T-helper 1 cell treated with Interleukin-12 subunit alpha and Interleukin-12 subunit beta and Interleukin-4 antibody, amounts not matched to agents 30 μg/mL and 1 μg/mL, for 36 hours (primary cell): ENCODE results near the gene FOXD4L1.
"Not testable (repeated sequence)": the region's sequence is repeated elsewhere in the genome, so short reads cannot be mapped to it uniquely, and the experiment has no call there.

ENCODE experiments used
- H3K27ac Mint-ChIP-seq: one replicate; pipeline ENCODE4 v1.8.0; 2021; ENCODE audit warnings: mild to moderate bottlenecking, mixed read lengths
- H3K27me3 Mint-ChIP-seq: one replicate; pipeline ENCODE4 v1.8.0; 2021; ENCODE audit warnings: low read depth, mixed read lengths
- H3K36me3 Mint-ChIP-seq: one replicate; pipeline ENCODE4 v1.8.0; 2021; ENCODE audit warnings: low read depth, mixed read lengths
- H3K4me1 Mint-ChIP-seq: one replicate; pipeline ENCODE4 v1.8.0; 2021; ENCODE audit warnings: low read depth, mixed read lengths
- H3K4me3 Mint-ChIP-seq: one replicate; pipeline ENCODE4 v1.8.0; 2021; ENCODE audit warnings: mild to moderate bottlenecking, moderate library complexity, mixed read lengths
- H3K9me3 Mint-ChIP-seq: one replicate; pipeline ENCODE4 v1.8.0; 2021; ENCODE audit warnings: mixed read lengths

Gene FOXD4L1

GRCh38 chr2:113511859-113512258 is 13.4 kb downstream of the FOXD4L1 start:
- not testable (repeated sequence) for H3K27ac Mint-ChIP-seq, H3K4me1 Mint-ChIP-seq, H3K36me3 Mint-ChIP-seq, H3K9me3 Mint-ChIP-seq, H3K4me3 Mint-ChIP-seq
- peaks cover 28% of the 10 kb centered on the region for H3K27me3 Mint-ChIP-seq

GRCh38 chr2:113515457-113515856 is 17.0 kb downstream of the FOXD4L1 start:
- not testable (repeated sequence) for H3K4me3 Mint-ChIP-seq, H3K9me3 Mint-ChIP-seq, H3K4me1 Mint-ChIP-seq, H3K27ac Mint-ChIP-seq, H3K36me3 Mint-ChIP-seq
- H3K27me3 Mint-ChIP-seq: peaks cover 11% of the 10 kb centered on the region

- not testable (repeated sequence) for H3K27ac Mint-ChIP-seq, H3K9me3 Mint-ChIP-seq, H3K36me3 Mint-ChIP-seq, H3K4me1 Mint-ChIP-seq, H3K4me3 Mint-ChIP-seq
- H3K27me3 Mint-ChIP-seq: peaks cover 11% of the 10 kb centered on the region
These were observed 17.5 kb downstream of the FOXD4L1 start for GRCh38 chr2:113515995-113516394.

GRCh38 chr2:113517025-113517424 is 18.6 kb downstream of the FOXD4L1 start:
- H3K4me1 Mint-ChIP-seq, H3K27me3 Mint-ChIP-seq, H3K36me3 Mint-ChIP-seq, H3K27ac Mint-ChIP-seq, H3K9me3 Mint-ChIP-seq, H3K4me3 Mint-ChIP-seq: not testable (repeated sequence)

- H3K4me1 Mint-ChIP-seq, H3K27me3 Mint-ChIP-seq, H3K4me3 Mint-ChIP-seq, H3K36me3 Mint-ChIP-seq, H3K27ac Mint-ChIP-seq, H3K9me3 Mint-ChIP-seq: not testable (repeated sequence)
These were observed 22.4 kb downstream of the FOXD4L1 start for GRCh38 chr2:113520837-113521236.

- not testable (repeated sequence) for H3K27me3 Mint-ChIP-seq, H3K27ac Mint-ChIP-seq, H3K9me3 Mint-ChIP-seq, H3K4me3 Mint-ChIP-seq, H3K4me1 Mint-ChIP-seq, H3K36me3 Mint-ChIP-seq
These were observed 23.0 kb downstream of the FOXD4L1 start for GRCh38 chr2:113521492-113521891.

GRCh38 chr2:113524986-113525385 is 26.5 kb downstream of the FOXD4L1 start:
- not testable (repeated sequence) for H3K27me3 Mint-ChIP-seq, H3K4me3 Mint-ChIP-seq, H3K9me3 Mint-ChIP-seq

GRCh38 chr2:113527350-113528045 is 29.0 kb downstream of the FOXD4L1 start:
- H3K4me3 Mint-ChIP-seq, H3K27ac Mint-ChIP-seq, H3K4me1 Mint-ChIP-seq, H3K36me3 Mint-ChIP-seq, H3K9me3 Mint-ChIP-seq: not testable (repeated sequence)
- H3K27me3 Mint-ChIP-seq: peaks cover 11% of the 10 kb centered on the region

More at GRCh38 chr2:113524986-113525385, 26.5 kb downstream of the FOXD4L1 start:
- not testable (repeated sequence) for H3K27ac Mint-ChIP-seq, H3K4me1 Mint-ChIP-seq, H3K36me3 Mint-ChIP-seq

GRCh38 chr2:113528126-113528525 is 29.7 kb downstream of the FOXD4L1 start:
- not testable (repeated sequence) for H3K9me3 Mint-ChIP-seq, H3K36me3 Mint-ChIP-seq, H3K4me1 Mint-ChIP-seq, H3K27ac Mint-ChIP-seq, H3K4me3 Mint-ChIP-seq
- peaks cover 11% of the 10 kb centered on the region for H3K27me3 Mint-ChIP-seq

- not testable (repeated sequence) for H3K27ac Mint-ChIP-seq, H3K4me1 Mint-ChIP-seq, H3K36me3 Mint-ChIP-seq, H3K4me3 Mint-ChIP-seq, H3K9me3 Mint-ChIP-seq
- peaks cover 18% of the 10 kb centered on the region for H3K27me3 Mint-ChIP-seq
These were observed 30.4 kb downstream of the FOXD4L1 start for GRCh38 chr2:113528904-113529303.

GRCh38 chr2:113532991-113533390 is 34.5 kb downstream of the FOXD4L1 start:
- H3K4me1 Mint-ChIP-seq, H3K27ac Mint-ChIP-seq, H3K36me3 Mint-ChIP-seq, H3K4me3 Mint-ChIP-seq, H3K9me3 Mint-ChIP-seq: not testable (repeated sequence)
- peaks cover 16% of the 10 kb centered on the region for H3K27me3 Mint-ChIP-seq

- H3K9me3 Mint-ChIP-seq, H3K4me3 Mint-ChIP-seq, H3K36me3 Mint-ChIP-seq, H3K27ac Mint-ChIP-seq, H3K4me1 Mint-ChIP-seq: not testable (repeated sequence)
- H3K27me3 Mint-ChIP-seq: peaks cover 19% of the 10 kb centered on the region
These were observed 38.1 kb downstream of the FOXD4L1 start for GRCh38 chr2:113536573-113536972.

- peak overlapping the region; percentile 50 for H3K4me3 Mint-ChIP-seq
- H3K9me3 Mint-ChIP-seq: not testable (repeated sequence)
These were observed 42.4 kb downstream of the FOXD4L1 start for GRCh38 chr2:113540834-113541203.

GRCh38 chr2:113541204-113541975 is 42.9 kb downstream of the FOXD4L1 start:
- H3K27ac Mint-ChIP-seq, H3K4me1 Mint-ChIP-seq, H3K36me3 Mint-ChIP-seq, H3K9me3 Mint-ChIP-seq: not testable (repeated sequence)
- Mint-ChIP-seq H3K4me3 (peak overlapping the region; percentile 50), H3K27me3 (peaks cover 15% of the 10 kb centered on the region)

More at GRCh38 chr2:113540834-113541203, 42.4 kb downstream of the FOXD4L1 start:
- not testable (repeated sequence) for H3K36me3 Mint-ChIP-seq, H3K4me1 Mint-ChIP-seq, H3K27ac Mint-ChIP-seq
- peaks cover 15% of the 10 kb centered on the region for H3K27me3 Mint-ChIP-seq

- H3K4me1 Mint-ChIP-seq, H3K36me3 Mint-ChIP-seq, H3K9me3 Mint-ChIP-seq, H3K27ac Mint-ChIP-seq: not testable (repeated sequence)
- Mint-ChIP-seq H3K4me3 (peak overlapping the region; percentile 73), H3K27me3 (peaks cover 15% of the 10 kb centered on the region)
These were observed 43.6 kb downstream of the FOXD4L1 start for GRCh38 chr2:113541976-113542485.
